Measurements from ENCODE around the gene CYSTM1. TPM values are rescaled to one million over a fixed set of nuclear protein-coding genes. Genes with fewer than 3 reads are reported as not detected.

Gene CYSTM1
- total RNA-seq, 2 donors from 2014 or later, result 56.8 to 97.2 TPM

GRCh38 chr5:140146523-140146842, 28.5 kb upstream of the CYSTM1 start:
- no peak for DNase-seq
- Histone ChIP-seq H3K27ac (no peak overlapping the region), H3K9me3 (no peaks in the 10 kb centered on the region), H3K4me1 (peaks cover 17% of the 10 kb centered on the region), H3K4me3 (no peak overlapping the region), H3K36me3 (replicated peaks in 1 of 2; ENCODE audit: insufficient read depth in 1 of 2, low read depth in 2 of 2) (no peaks in the 10 kb centered on the region), H3K27me3 (no peaks in the 10 kb centered on the region)
- ATAC-seq, result no peak
- TF ChIP-seq CTCF (IDR thresholded peaks at IDR 0.05) (no peak), POLR2A (IDR thresholded peaks at IDR 0.05) (no peak)
- 62 to 87% methylated on average over 14 of the region's 14 CpGs for WGBS, 2 donors
- intact Hi-C loops (cut with DNase I), result no loop called here

GRCh38 chr5:140147460-140147859, 27.5 kb upstream of the CYSTM1 start:
- intact Hi-C loops (cut with DNase I), result no loop called here
- Histone ChIP-seq H3K9me3 (no peaks in the 10 kb centered on the region), H3K36me3 (replicated peaks in 1 of 2; ENCODE audit: insufficient read depth in 1 of 2, low read depth in 2 of 2) (no peaks in the 10 kb centered on the region), H3K4me1 (peaks cover 17% of the 10 kb centered on the region), H3K27me3 (no peaks in the 10 kb centered on the region), H3K27ac (no peak overlapping the region), H3K4me3 (no peak overlapping the region)
- DNase-seq (no peak), ATAC-seq (no peak)
- TF ChIP-seq CTCF (IDR thresholded peaks at IDR 0.05) (no peak), POLR2A (IDR thresholded peaks at IDR 0.05) (no peak)
- WGBS, 2 donors, result 91 to 92% methylated on average over 1 of the region's 1 CpG

GRCh38 chr5:140148508-140148907, 26.5 kb upstream of the CYSTM1 start:
- TF ChIP-seq POLR2A (IDR thresholded peaks at IDR 0.05) (no peak), CTCF (IDR thresholded peaks at IDR 0.05) (no peak)
- H3K4me1 ChIP-seq, result peaks cover 17% of the 10 kb centered on the region
- H3K27me3 ChIP-seq, result no peaks in the 10 kb centered on the region
- no peak overlapping the region for H3K4me3 ChIP-seq
- H3K27ac ChIP-seq, result no peak overlapping the region
- ATAC-seq (no peak), DNase-seq (no peak)
- H3K9me3 ChIP-seq, result no peaks in the 10 kb centered on the region
- intact Hi-C loops (cut with DNase I), result no loop called here
- no peaks in the 10 kb centered on the region for H3K36me3 ChIP-seq (replicated peaks in 1 of 2; ENCODE audit: insufficient read depth in 1 of 2, low read depth in 2 of 2)
- 33 to 67% methylated on average over 6 of the region's 6 CpGs for WGBS, 2 donors

- Histone ChIP-seq H3K9me3 (no peaks in the 10 kb centered on the region), H3K36me3 (replicated peaks in 1 of 2; ENCODE audit: insufficient read depth in 1 of 2, low read depth in 2 of 2) (no peaks in the 10 kb centered on the region), H3K27me3 (no peaks in the 10 kb centered on the region), H3K27ac (no peak overlapping the region), H3K4me3 (no peak overlapping the region), H3K4me1 (peaks cover 14% of the 10 kb centered on the region)
- TF ChIP-seq POLR2A (IDR thresholded peaks at IDR 0.05), result no peak
- TF ChIP-seq CTCF (IDR thresholded peaks at IDR 0.05), result no peak
- 89 to 96% methylated on average over 2 of the region's 2 CpGs for WGBS, 2 donors
- ATAC-seq, result no peak
- no peak for DNase-seq
- intact Hi-C loops (cut with DNase I), result loop anchor here (5.0 kb wide), 2 partner anchors 33 to 363 kb away; no protein-coding TSS in a partner anchor
Observed at GRCh38 chr5:140150201-140150600, 24.8 kb upstream of the CYSTM1 start.

- intact Hi-C loops (cut with DNase I), result loop anchor here (5.0 kb wide), 2 partner anchors 34 to 364 kb away; no protein-coding TSS in a partner anchor
- Histone ChIP-seq H3K4me3 (no peak overlapping the region), H3K4me1 (peaks cover 4% of the 10 kb centered on the region), H3K27me3 (no peaks in the 10 kb centered on the region), H3K9me3 (no peaks in the 10 kb centered on the region), H3K27ac (no peak overlapping the region), H3K36me3 (replicated peaks in 1 of 2; ENCODE audit: insufficient read depth in 1 of 2, low read depth in 2 of 2) (no peaks in the 10 kb centered on the region)
- no peak for TF ChIP-seq CTCF (IDR thresholded peaks at IDR 0.05)
- TF ChIP-seq POLR2A (IDR thresholded peaks at IDR 0.05), result no peak
- 72 to 84% methylated on average over 6 to 7 of the region's 7 CpGs for WGBS, 2 donors
- DNase-seq (no peak), ATAC-seq (no peak)
Observed at GRCh38 chr5:140151144-140152021, 23.6 kb upstream of the CYSTM1 start.

Data from body of pancreas (tissue), 4 donors.